Hepatocyte (in vitro differentiated cells): Measurements from ENCODE around the gene TRUB1. TPM values are rescaled to one million over a fixed set of nuclear protein-coding genes. Genes with fewer than 3 reads are reported as not detected.

ENCODE experiments used
- DNase-seq: peaks from one replicate; pipeline ENCODE4 v3.0.0-alpha.2; 2016; ENCODE audit warnings: low spot score
- H2AFZ ChIP-seq: fragments of 200-600 bp; sonication (generic); 2 replicates; pipeline ENCODE4 v1.6.0; 2016; ENCODE audit warnings: antibody characterized with exemption, mild to moderate bottlenecking
- H3K27ac ChIP-seq: fragments of 200-600 bp; sonication (generic); 2 replicates; pipeline ENCODE4 v1.5.1; 2016; ENCODE audit warnings: mild to moderate bottlenecking
- H3K27me3 ChIP-seq: fragments of 200-600 bp; sonication (generic); 2 replicates; pipeline ENCODE4 v1.6.1; 2016
- H3K36me3 ChIP-seq: fragments of 200-600 bp; sonication (generic); replicated peaks from 2 replicates; pipeline ENCODE4 v1.5.1; 2016; ENCODE audit warnings: low read depth; ENCODE audit not compliant: insufficient read depth
- H3K4me1 ChIP-seq: fragments of 200-600 bp; sonication (generic); 2 replicates; pipeline ENCODE4 v1.5.1; 2016; ENCODE audit warnings: mild to moderate bottlenecking, moderate library complexity; ENCODE audit not compliant: insufficient read depth
- H3K4me2 ChIP-seq: fragments of 200-600 bp; sonication (generic); 2 replicates; pipeline ENCODE4 v1.6.0; 2016
- H3K4me3 ChIP-seq: fragments of 200-600 bp; sonication (generic); 2 replicates; pipeline ENCODE4 v1.5.1; 2016; ENCODE audit warnings: mild to moderate bottlenecking
- H3K79me2 ChIP-seq: fragments of 200-600 bp; sonication (generic); 2 replicates; pipeline ENCODE4 v1.6.0; 2017; ENCODE audit warnings: mild to moderate bottlenecking
- H3K9me2 ChIP-seq: fragments of 200-600 bp; sonication (generic); replicated peaks from 2 replicates; pipeline ENCODE4 v1.6.0; 2017; ENCODE audit warnings: mild to moderate bottlenecking; ENCODE audit not compliant: insufficient read depth
- H3K9me3 ChIP-seq: fragments of 200-600 bp; sonication (generic); 2 replicates; pipeline ENCODE4 v1.5.1; 2016; ENCODE audit warnings: low read depth, mild to moderate bottlenecking
- H4K20me1 ChIP-seq: fragments of 200-600 bp; sonication (generic); 2 replicates; pipeline ENCODE4 v1.6.0; 2016; ENCODE audit warnings: mild to moderate bottlenecking; ENCODE audit not compliant: insufficient read depth, poor library complexity, severe bottlenecking
- CTCF ChIP-seq: fragments of 200-600 bp; sonication (generic); IDR thresholded peaks from 2 replicates; pipeline ENCODE4 v1.5.1; 2016; ENCODE audit warnings: antibody characterized with exemption, mild to moderate bottlenecking; ENCODE audit not compliant: poor library complexity
- EZH2 ChIP-seq: fragments of 200-600 bp; sonication (generic); IDR thresholded peaks from 2 replicates; pipeline ENCODE4 v1.6.1; 2016; ENCODE audit warnings: antibody characterized with exemption, mild to moderate bottlenecking, borderline replicate concordance
- EZH2phosphoT487 ChIP-seq: fragments of 200-600 bp; sonication (generic); IDR thresholded peaks from one replicate; pipeline ENCODE4 v1.6.1; 2018; ENCODE audit warnings: antibody characterized with exemption, mild to moderate bottlenecking, low read depth, moderate library complexity; ENCODE audit not compliant: unreplicated experiment, severe bottlenecking
- WGBS: methylation state at CpG from one replicate; pipeline ENCODE4 v1.1.6; 2016; ENCODE audit warnings: low lambda C conversion rate; ENCODE audit errors: missing lambda C conversion rate; 5-methylcytosine and 5-hydroxymethylcytosine counted together
- polyA plus RNA-seq: library from polyadenylated mRNA; unstranded; fragments of >200 nt; fragmentation: Nextera tagmentation; extraction: Ambion mirVana; gene quantifications from 2 replicates; pipeline ENCODE4 v1.2.1, GENCODE V29; 2016
- total RNA-seq: library from RNA; depleted of rRNA; stranded (reverse); fragments of >200 nt; gene quantifications from 2 replicates; pipeline ENCODE4 v1.2.3, GENCODE V29; 2014

The TRUB1 gene
- total and polyA plus RNA-seq, 2 experiments from 2014 or later, result 12.0 to 29.0 TPM

GRCh38 chr10:114917927-114918672, 19.9 kb upstream of the TRUB1 start:
- Histone ChIP-seq H3K27ac (no peak overlapping the region), H3K9me3 (no peaks in the 10 kb centered on the region), H3K79me2 (no peaks in the 10 kb centered on the region), H3K4me1 (peaks cover 3% of the 10 kb centered on the region), H3K4me2 (no peak overlapping the region), H3K4me3 (no peak overlapping the region), H3K36me3 (no peaks in the 10 kb centered on the region), H2AFZ (no peak overlapping the region), H3K9me2 (no peaks in the 10 kb centered on the region), H4K20me1 (no peaks in the 10 kb centered on the region), H3K27me3 (no peaks in the 10 kb centered on the region)
- TF ChIP-seq EZH2phosphoT487 (no peak), EZH2 (no peak), CTCF (no peak)
- 32% methylated on average over 3 of the region's 3 CpGs for WGBS
- peak; percentile 24 for DNase-seq

GRCh38 chr10:114920459-114920858, 17.5 kb upstream of the TRUB1 start:
- no peaks in the 10 kb centered on the region for H4K20me1 ChIP-seq
- no peaks in the 10 kb centered on the region for H3K27me3 ChIP-seq
- H3K79me2 ChIP-seq, result no peaks in the 10 kb centered on the region
- WGBS, result 78% methylated on average over 1 of the region's 1 CpG
- TF ChIP-seq EZH2phosphoT487 (no peak), EZH2 (no peak), CTCF (no peak)
- no peaks in the 10 kb centered on the region for H3K36me3 ChIP-seq
- H3K4me3 ChIP-seq, result no peak overlapping the region
- no peak for DNase-seq
- no peaks in the 10 kb centered on the region for H3K9me2 ChIP-seq
- H3K4me2 ChIP-seq, result no peak overlapping the region
- no peaks in the 10 kb centered on the region for H3K4me1 ChIP-seq
- no peaks in the 10 kb centered on the region for H3K9me3 ChIP-seq
- no peak overlapping the region for H3K27ac ChIP-seq
- H2AFZ ChIP-seq, result no peak overlapping the region

GRCh38 chr10:114922003-114922402, 16.0 kb upstream of the TRUB1 start:
- Histone ChIP-seq H3K9me2 (no peaks in the 10 kb centered on the region), H3K27ac (no peak overlapping the region), H3K36me3 (no peaks in the 10 kb centered on the region), H3K9me3 (no peaks in the 10 kb centered on the region), H3K27me3 (no peaks in the 10 kb centered on the region), H3K4me2 (no peak overlapping the region), H3K79me2 (no peaks in the 10 kb centered on the region), H3K4me1 (no peaks in the 10 kb centered on the region), H2AFZ (no peak overlapping the region), H4K20me1 (no peaks in the 10 kb centered on the region), H3K4me3 (no peak overlapping the region)
- TF ChIP-seq EZH2phosphoT487 (no peak), CTCF (no peak), EZH2 (no peak)
- DNase-seq, result no peak
- WGBS, result 79% methylated on average over 4 of the region's 4 CpGs
